GM18868 (cell line): ENCODE measurements around the gene THAP7.

Experiments
- ATAC-seq: cut with Tn5 transposase; IDR thresholded peaks from one replicate; pipeline ENCODE4 v1.9.1; 2021; ENCODE audit warnings: mild to moderate bottlenecking, moderate library complexity; ENCODE audit not compliant: unreplicated experiment

Gene THAP7

GRCh38 chr22:21031545-21032036, 29.7 kb upstream of the THAP7 start:
- ATAC-seq = no peak

- ATAC-seq = no peak
Measured at GRCh38 chr22:21030621-21031544, 29.0 kb upstream of the THAP7 start.

GRCh38 chr22:21030032-21030431, 28.1 kb upstream of the THAP7 start:
- ATAC-seq = no peak

GRCh38 chr22:21029486-21030025, 27.6 kb upstream of the THAP7 start:
- no peak for ATAC-seq

GRCh38 chr22:21028277-21029251, 26.6 kb upstream of the THAP7 start:
- ATAC-seq = no peak

- no peak for ATAC-seq
Measured at GRCh38 chr22:21026783-21027692, 25.1 kb upstream of the THAP7 start.

- no peak for ATAC-seq
Measured at GRCh38 chr22:21025763-21026755, 24.1 kb upstream of the THAP7 start.

GRCh38 chr22:21025266-21025665, 23.3 kb upstream of the THAP7 start:
- ATAC-seq = no peak

- ATAC-seq = no peak
Measured at GRCh38 chr22:21022955-21023614, 21.2 kb upstream of the THAP7 start.

GRCh38 chr22:21022507-21022906, 20.6 kb upstream of the THAP7 start:
- no peak for ATAC-seq

- ATAC-seq = no peak
Measured at GRCh38 chr22:21020802-21021429, 19.0 kb upstream of the THAP7 start.

- no peak for ATAC-seq
Measured at GRCh38 chr22:21018314-21018713, 16.4 kb upstream of the THAP7 start.

- no peak for ATAC-seq
Measured at GRCh38 chr22:21016644-21017420, 14.9 kb upstream of the THAP7 start.

GRCh38 chr22:21015466-21016006, 13.6 kb upstream of the THAP7 start:
- ATAC-seq = no peak

- ATAC-seq = no peak
Measured at GRCh38 chr22:21014726-21015465, 13.0 kb upstream of the THAP7 start, which contains the start of gene P2RX6. TSS of gene P2RX6 (plus strand) at chr22:21015165. CDS start at chr22:21015175, 10 bp downstream.

- peak; percentile 82 for ATAC-seq
Measured at GRCh38 chr22:21014202-21014725, 12.3 kb upstream of the THAP7 start.
